Endothelial cell (in vitro differentiated cells): ENCODE measurements around the gene SV2B. TPM values are rescaled to one million over a fixed set of nuclear protein-coding genes. Genes with fewer than 3 reads are reported as not detected.

Source experiments
- DNase-seq: peaks from one replicate; pipeline ENCODE4 v3.0.0; 2021; ENCODE audit warnings: low spot score
- H3K27ac Mint-ChIP-seq: one replicate; pipeline ENCODE4 v1.8.0; 2021; ENCODE audit warnings: mixed read lengths, inconsistent platforms; ENCODE audit not compliant: unreplicated experiment
- H3K27me3 Mint-ChIP-seq: one replicate; pipeline ENCODE4 v1.8.0; 2021; ENCODE audit warnings: mild to moderate bottlenecking, moderate library complexity, mixed read lengths, inconsistent platforms; ENCODE audit not compliant: unreplicated experiment
- H3K36me3 Mint-ChIP-seq: one replicate; pipeline ENCODE4 v1.8.0; 2021; ENCODE audit warnings: mild to moderate bottlenecking, low read depth, mixed read lengths, inconsistent platforms; ENCODE audit not compliant: unreplicated experiment
- H3K4me1 Mint-ChIP-seq: one replicate; pipeline ENCODE4 v1.8.0; 2021; ENCODE audit warnings: mild to moderate bottlenecking, mixed read lengths, inconsistent platforms; ENCODE audit not compliant: unreplicated experiment
- H3K4me3 Mint-ChIP-seq: one replicate; pipeline ENCODE4 v1.8.0; 2021; ENCODE audit warnings: mild to moderate bottlenecking, mixed read lengths, inconsistent platforms; ENCODE audit not compliant: unreplicated experiment
- H3K9me3 Mint-ChIP-seq: one replicate; pipeline ENCODE4 v1.8.0; 2021; ENCODE audit warnings: mixed read lengths, inconsistent platforms; ENCODE audit not compliant: unreplicated experiment
- CTCF ChIP-seq: fragments of 200-600 bp; sonication (generic); IDR thresholded peaks from one replicate; pipeline ENCODE4 v1.5.0; 2021; ENCODE audit warnings: antibody characterized with exemption; ENCODE audit not compliant: unreplicated experiment
- total RNA-seq: library from RNA; stranded (reverse); fragmentation: NEBNext Ultra II Directional; extraction: Animal tissue kit (Norgen Biotek cat#: 25700); gene quantifications from one replicate; pipeline ENCODE4 v1.2.1, GENCODE V29; 2021; ENCODE audit not compliant: unreplicated experiment

Gene SV2B
- total RNA-seq, 1 donor from 2014 or later, result 0.26 TPM

- Mint-ChIP-seq H3K36me3 (no peaks in the 10 kb centered on the region), H3K27me3 (peaks cover 5% of the 10 kb centered on the region), H3K4me1 (peaks cover 6% of the 10 kb centered on the region), H3K9me3 (no peaks in the 10 kb centered on the region), H3K4me3 (no peak overlapping the region), H3K27ac (no peak overlapping the region)
- no peak for DNase-seq
- no peak for TF ChIP-seq CTCF
Observed at GRCh38 chr15:91109885-91110284, 9.8 kb downstream of the SV2B start.

- no peaks in the 10 kb centered on the region for H3K9me3 Mint-ChIP-seq
- no peak for TF ChIP-seq CTCF
- no peak for DNase-seq
- peaks cover 6% of the 10 kb centered on the region for H3K4me1 Mint-ChIP-seq
- H3K4me3 Mint-ChIP-seq, result no peak overlapping the region
- no peak overlapping the region for H3K27ac Mint-ChIP-seq
- H3K27me3 Mint-ChIP-seq, result peaks cover 5% of the 10 kb centered on the region
- no peaks in the 10 kb centered on the region for H3K36me3 Mint-ChIP-seq
Observed at GRCh38 chr15:91110407-91110806, 10.3 kb downstream of the SV2B start.

- TF ChIP-seq CTCF, result no peak
Observed at GRCh38 chr15:91113030-91113429, 13.0 kb downstream of the SV2B start.

GRCh38 chr15:91114301-91114700, 14.2 kb downstream of the SV2B start:
- H3K36me3 Mint-ChIP-seq, result peaks cover 3% of the 10 kb centered on the region
- no peaks in the 10 kb centered on the region for H3K9me3 Mint-ChIP-seq
- no peak for DNase-seq
- peaks cover 5% of the 10 kb centered on the region for H3K27me3 Mint-ChIP-seq
- H3K4me1 Mint-ChIP-seq, result peaks cover 13% of the 10 kb centered on the region
- H3K27ac Mint-ChIP-seq, result no peak overlapping the region
- H3K4me3 Mint-ChIP-seq, result no peak overlapping the region
- TF ChIP-seq CTCF, result no peak

More at GRCh38 chr15:91113030-91113429, 13.0 kb downstream of the SV2B start:
- peaks cover 3% of the 10 kb centered on the region for H3K36me3 Mint-ChIP-seq
- H3K9me3 Mint-ChIP-seq, result no peaks in the 10 kb centered on the region
- H3K4me1 Mint-ChIP-seq, result peaks cover 9% of the 10 kb centered on the region
- DNase-seq, result no peak
- H3K4me3 Mint-ChIP-seq, result no peak overlapping the region
- H3K27me3 Mint-ChIP-seq, result peaks cover 5% of the 10 kb centered on the region
- no peak overlapping the region for H3K27ac Mint-ChIP-seq

- no peaks in the 10 kb centered on the region for H3K9me3 Mint-ChIP-seq
- no peak overlapping the region for H3K27ac Mint-ChIP-seq
- no peak for DNase-seq
- peaks cover 3% of the 10 kb centered on the region for H3K36me3 Mint-ChIP-seq
- peaks cover 13% of the 10 kb centered on the region for H3K4me1 Mint-ChIP-seq
- H3K4me3 Mint-ChIP-seq, result no peak overlapping the region
- peaks cover 4% of the 10 kb centered on the region for H3K27me3 Mint-ChIP-seq
- TF ChIP-seq CTCF, result no peak
Observed at GRCh38 chr15:91116113-91117067, 16.3 kb downstream of the SV2B start.
